ENCODE data around the gene ATAD1.

GRCh38 chr10:87866412-87866974 lies 48.5 kb upstream of the ATAD1 start:
- no peak for TF ChIP-seq GTF2F1 (IDR thresholded peaks at IDR 0.05; ENCODE audit: borderline replicate concordance, low read depth, low read length)
- TF ChIP-seq CTCF (IDR thresholded peaks at IDR 0.05; ENCODE audit: control extremely low read depth in 1 of 3, insufficient read depth in 1 of 3, low read depth in 1 of 3, low read length in 3 of 3) = no peak
- no peak for TF ChIP-seq RFX5 (IDR thresholded peaks at IDR 0.05; ENCODE audit: borderline replicate concordance, low read depth, low read length)
- no peak for TF ChIP-seq TEAD4 (IDR thresholded peaks at IDR 0.05; ENCODE audit: low read depth, low read length)
- TF ChIP-seq EP300 (IDR thresholded peaks at IDR 0.05; ENCODE audit: borderline replicate concordance in 1 of 2, low read depth in 2 of 2, low read length in 2 of 2) = no peak
- TF ChIP-seq POLR2AphosphoS5 (IDR thresholded peaks at IDR 0.05; ENCODE audit: low read depth, low read length) = no peak
- TF ChIP-seq ZNF274 (IDR thresholded peaks at IDR 0.05; ENCODE audit: borderline replicate concordance, extremely low read depth, low read length) = no peak
- no peak for TF ChIP-seq YY1 (IDR thresholded peaks at IDR 0.05; ENCODE audit: low read depth, low read length)
- no peak for TF ChIP-seq KDM1A (IDR thresholded peaks at IDR 0.05; ENCODE audit: borderline replicate concordance, low read length)

All from H1 (cell line).